IMR-90 (cell line): ENCODE data around the gene CALML3. TPM values are rescaled to one million over a fixed set of nuclear protein-coding genes. Genes with fewer than 3 reads are reported as not detected.

Source experiments
- ATAC-seq: fragments of 200-7000 bp; cut with Tn5 transposase; 2 replicates; pipeline ENCODE4 v1.9.1; 2020; ENCODE audit warnings: low read depth, mild to moderate bottlenecking, moderate library complexity
- BruUV-seq: library from RNA; stranded (reverse); fragments of 400-500 nt; replicated peaks from 2 replicates; lab custom pipeline; 2021; lab: Mats Ljungman, UMichigan
- CTCF ChIA-PET: fragments of 300-600 bp; formaldehyde crosslinking; extraction: SDS; loops from one replicate; lab custom pipeline; 2021; ENCODE audit warnings: antibody characterized with exemption; lab: Yijun Ruan, JAX
- POLR2A ChIA-PET: fragments of 300-600 bp; sonication (Branson Sonifier 250); formaldehyde crosslinking; loops from one replicate; lab custom pipeline; 2022; ENCODE audit warnings: antibody characterized with exemption; ENCODE audit not compliant: unreplicated experiment; lab: Charles Lee
- DNase-seq: peaks from one replicate; pipeline ENCODE4 v3.0.0; 2013
- H2AFZ ChIP-seq: replicated peaks from 2 replicates; pipeline ENCODE3; 2013; ENCODE audit warnings: low read length, mild to moderate bottlenecking; ENCODE audit not compliant: poor library complexity
- H2AK5ac ChIP-seq: 2 replicates; pipeline ENCODE4 v1.6.1; 2013; ENCODE audit warnings: low read depth, low read length, inconsistent platforms
- H2AK9ac ChIP-seq: replicated peaks from 2 replicates; pipeline ENCODE3; 2013; ENCODE audit warnings: mild to moderate bottlenecking, low read depth, low read length, moderate library complexity; ENCODE audit not compliant: poor library complexity
- H2BK120ac ChIP-seq: 2 replicates; pipeline ENCODE4 v1.6.1; 2013; ENCODE audit warnings: low read depth, low read length, inconsistent platforms
- H2BK15ac ChIP-seq: 3 replicates; pipeline ENCODE4 v1.6.1; 2013; ENCODE audit warnings: low read depth, low read length, inconsistent platforms
- H2BK20ac ChIP-seq: 2 replicates; pipeline ENCODE4 v1.6.1; 2013; ENCODE audit warnings: low read depth, mild to moderate bottlenecking, inconsistent platforms, low read length, moderate library complexity
- H2BK5ac ChIP-seq: 2 replicates; pipeline ENCODE4 v1.6.1; 2013; ENCODE audit warnings: mild to moderate bottlenecking, low read depth, low read length, inconsistent platforms; ENCODE audit not compliant: poor library complexity, severe bottlenecking
- H3K14ac ChIP-seq: replicated peaks from 2 replicates; pipeline ENCODE4 v1.6.1; 2013; ENCODE audit warnings: low read depth, low read length, inconsistent platforms
- H3K18ac ChIP-seq: 2 replicates; pipeline ENCODE4 v1.6.1; 2013; ENCODE audit warnings: low read depth, low read length, control low read depth
- H3K23ac ChIP-seq: 2 replicates; pipeline ENCODE4 v1.6.1; 2013; ENCODE audit warnings: low read depth, low read length, inconsistent platforms
- H3K27ac ChIP-seq: 2 replicates; pipeline ENCODE4 v1.5.1; 2013; ENCODE audit warnings: mild to moderate bottlenecking, control low read depth, low read length; ENCODE audit not compliant: insufficient read depth
- H3K27me3 ChIP-seq: 2 replicates; pipeline ENCODE4 v1.6.1; 2013; ENCODE audit warnings: low read length; ENCODE audit not compliant: control insufficient read depth, insufficient read depth
- H3K36me3 ChIP-seq: 2 replicates; pipeline ENCODE4 v1.6.1; 2013; ENCODE audit warnings: low read length, mixed read lengths; ENCODE audit not compliant: control insufficient read depth, insufficient read depth
- H3K4ac ChIP-seq: 2 replicates; pipeline ENCODE4 v1.6.1; 2013; ENCODE audit warnings: low read depth, low read length, inconsistent platforms
- H3K4me1 ChIP-seq: 2 replicates; pipeline ENCODE4 v1.6.1; 2013; ENCODE audit warnings: low read length, mixed read lengths; ENCODE audit not compliant: control insufficient read depth, insufficient read depth
- H3K4me2 ChIP-seq: 2 replicates; pipeline ENCODE4 v1.6.1; 2013; ENCODE audit warnings: low read depth, mild to moderate bottlenecking, control low read depth, low read length, moderate library complexity
- H3K4me3 ChIP-seq: 2 replicates; pipeline ENCODE4 v1.5.1; 2013; ENCODE audit warnings: low read depth, mild to moderate bottlenecking, control low read depth, low read length, moderate library complexity; ENCODE audit not compliant: insufficient read depth
- H3K56ac ChIP-seq: 2 replicates; pipeline ENCODE4 v1.6.1; 2013; ENCODE audit warnings: low read length, inconsistent platforms; ENCODE audit not compliant: insufficient read depth; ENCODE audit errors: extremely low read depth
- H3K79me1 ChIP-seq, 2 experiments: 2 replicates each; pipeline ENCODE4 v1.6.1; 2013; ENCODE audit warnings: low read length in 2 of 2, inconsistent platforms in 1 of 2, low read depth in 1 of 2
- H3K9ac ChIP-seq: 2 replicates; pipeline ENCODE4 v1.6.1; 2013; ENCODE audit warnings: low read depth, low read length, control low read depth
- H3K9me1 ChIP-seq: 2 replicates; pipeline ENCODE4 v1.6.1; 2013; ENCODE audit warnings: low read length, inconsistent platforms; ENCODE audit not compliant: insufficient read depth
- H3K9me3 ChIP-seq: 2 replicates; pipeline ENCODE4 v1.6.1; 2013; ENCODE audit warnings: low read length; ENCODE audit not compliant: control insufficient read depth, insufficient read depth
- H4K20me1 ChIP-seq: 2 replicates; pipeline ENCODE4 v1.6.1; 2013; ENCODE audit warnings: low read length, inconsistent platforms; ENCODE audit not compliant: insufficient read depth
- H4K5ac ChIP-seq: 2 replicates; pipeline ENCODE4 v1.6.1; 2013; ENCODE audit warnings: mild to moderate bottlenecking, low read depth, low read length, control low read depth
- H4K8ac ChIP-seq, 2 experiments: 2 replicates each; pipeline ENCODE4 v1.6.1; 2013; ENCODE audit warnings: low read depth in 2 of 2, low read length in 2 of 2, control low read depth in 1 of 2, inconsistent platforms in 1 of 2
- H4K91ac ChIP-seq: 2 replicates; pipeline ENCODE4 v1.6.1; 2013; ENCODE audit warnings: low read depth, low read length, inconsistent platforms; ENCODE audit not compliant: insufficient read depth
- BHLHE40 ChIP-seq: fragments of 150-350 bp; IDR thresholded peaks from 2 replicates; pipeline ENCODE4 v1.6.1; 2016; ENCODE audit warnings: mild to moderate bottlenecking, low read depth, low read length
- CEBPB ChIP-seq: IDR thresholded peaks from 2 replicates; pipeline ENCODE4 v1.6.1; 2012; ENCODE audit warnings: low read depth, low read length, improper control_type of control experiment
- CHD1 ChIP-seq: IDR thresholded peaks from 2 replicates; pipeline ENCODE4 v1.6.1; 2012; ENCODE audit warnings: low read depth, low read length, improper control_type of control experiment
- CTCF ChIP-seq: conservative IDR thresholded peaks from 2 replicates; pipeline ENCODE4 v1.5.1; 2012; ENCODE audit warnings: mild to moderate bottlenecking, low read depth, low read length, improper control_type of control experiment
- ELK1 ChIP-seq: fragments of 150-350 bp; IDR thresholded peaks from 2 replicates; pipeline ENCODE4 v1.6.1; 2016; ENCODE audit warnings: low read depth, mild to moderate bottlenecking, low read length, moderate library complexity, borderline replicate concordance
- FOS ChIP-seq: fragments of 150-350 bp; IDR thresholded peaks from 2 replicates; pipeline ENCODE4 v1.6.1; 2016; ENCODE audit warnings: low read depth, low read length
- MAFK ChIP-seq: IDR thresholded peaks from 2 replicates; pipeline ENCODE4 v1.6.1; 2012; ENCODE audit warnings: low read depth, low read length, improper control_type of control experiment
- MAZ ChIP-seq: IDR thresholded peaks from 2 replicates; pipeline ENCODE4 v1.6.1; 2012; ENCODE audit warnings: low read depth, mild to moderate bottlenecking, low read length, improper control_type of control experiment, moderate library complexity, borderline replicate concordance
- MXI1 ChIP-seq: IDR thresholded peaks from 2 replicates; pipeline ENCODE4 v1.6.1; 2012; ENCODE audit warnings: low read depth, mild to moderate bottlenecking, low read length, moderate library complexity, borderline replicate concordance
- NFE2L2 ChIP-seq: fragments of 150-350 bp; IDR thresholded peaks from 2 replicates; pipeline ENCODE4 v1.6.1; 2016; ENCODE audit warnings: low read depth, mild to moderate bottlenecking, low read length
- POLR2A ChIP-seq: IDR thresholded peaks from 2 replicates; pipeline ENCODE4 v1.6.1; 2012; ENCODE audit warnings: mild to moderate bottlenecking, low read depth, low read length
- RAD21 ChIP-seq: IDR thresholded peaks from 2 replicates; pipeline ENCODE4 v1.6.1; 2012; ENCODE audit warnings: low read length, improper control_type of control experiment
- RCOR1 ChIP-seq: IDR thresholded peaks from 2 replicates; pipeline ENCODE4 v1.6.1; 2012; ENCODE audit warnings: mild to moderate bottlenecking, low read length, improper control_type of control experiment; ENCODE audit not compliant: insufficient replicate concordance
- RFX5 ChIP-seq: IDR thresholded peaks from 2 replicates; pipeline ENCODE4 v1.8.0; 2012; ENCODE audit warnings: low read depth, mild to moderate bottlenecking, low read length, moderate library complexity
- SMC3 ChIP-seq: fragments of 150-350 bp; IDR thresholded peaks from 2 replicates; pipeline ENCODE4 v1.6.1; 2016; ENCODE audit warnings: low read depth, mild to moderate bottlenecking, antibody characterized with exemption, low read length, moderate library complexity
- USF2 ChIP-seq: fragments of 150-350 bp; IDR thresholded peaks from 2 replicates; pipeline ENCODE4 v1.6.1; 2017; ENCODE audit warnings: mild to moderate bottlenecking, antibody characterized with exemption, low read length, low read depth
- WGBS, 2 experiments: methylation state at CpG; one replicate each; pipeline versions ENCODE4 v1.1.5 to v1.1.7; 2013; ENCODE audit warnings: missing lambda C conversion rate in 2 of 2; ENCODE audit not compliant: insufficient read length in 1 of 2; ENCODE audit errors: extremely low coverage in 2 of 2; 5-methylcytosine and 5-hydroxymethylcytosine counted together
- dilution Hi-C: fragments of 300-500 bp; cut with HindIII; formaldehyde crosslinking; loops from one replicate; pipeline ENCODE4 v1.14.3; 2018; ENCODE audit warnings: low sequenced_read_pairs; ENCODE audit not compliant: unreplicated experiment
- in situ Hi-C: fragments of 300-500 bp; cut with MboI; formaldehyde crosslinking; loops from 3 replicates; pipeline ENCODE4 v1.14.3; 2019; ENCODE audit warnings: low sequenced_read_pairs, inconsistent platforms, mixed read lengths
- intact Hi-C: fragments of 100-400 bp; cut with micrococcal nuclease; formaldehyde crosslinking; loops from 2 replicates; pipeline ENCODE4 v1.10.0; 2022
- polyA plus RNA-seq, 3 experiments: library from polyadenylated mRNA; depleted of rRNA; stranded (reverse); fragments of >200 nt; gene quantifications; 2 replicates each; pipeline ENCODE4 v1.2.3, GENCODE V29; 2012; ENCODE audit warnings: low replicate concordance in 1 of 3
- total RNA-seq: library from RNA; depleted of rRNA; stranded (reverse); fragments of >200 nt; gene quantifications from 2 replicates; pipeline ENCODE4 v1.2.3, GENCODE V29; 2012

CALML3 gene
- total and polyA plus RNA-seq, 2 of the 4 experiments (the other 2 are of a cell fraction) = not detected

GRCh38 chr10:5508161-5508604 lies 16.6 kb upstream of the CALML3 start:
- WGBS, 2 experiments = 93% methylated on average over 10 of the region's 18 CpGs; no CpG with 5 or more reads in 1 of the 2 experiments
- Histone ChIP-seq H3K27ac (no peak overlapping the region), H3K18ac (no peak overlapping the region), H2AK5ac (no peak overlapping the region), H2BK120ac (no peak overlapping the region), H3K14ac (no peak overlapping the region), H4K8ac (no peak overlapping the region), H3K9me3 (no peaks in the 10 kb centered on the region), H3K9me1 (peaks cover 2% of the 10 kb centered on the region; the same call in 1 of the 2 replicates), H4K5ac (no peak overlapping the region), H2AFZ (no peak overlapping the region), H3K4ac (no peak overlapping the region), H2BK20ac (no peak overlapping the region), H3K4me2 (no peak overlapping the region), H3K56ac (no peak overlapping the region), H4K20me1 (no peaks in the 10 kb centered on the region), H3K79me1 (no peaks in the 10 kb centered on the region), H4K91ac (no peak overlapping the region), H3K36me3 (no peaks in the 10 kb centered on the region), H3K23ac (no peak overlapping the region), H3K4me1 (no peaks in the 10 kb centered on the region), H3K4me3 (no peak overlapping the region), H2BK15ac (no peak overlapping the region), H3K27me3 (peaks cover 24% of the 10 kb centered on the region), H2AK9ac (no peak overlapping the region), H3K9ac (no peak overlapping the region), H2BK5ac (no peak overlapping the region)
- no TSS peak for BruUV-seq
- CTCF ChIA-PET = no interaction called here
- DNase-seq (no peak), ATAC-seq (no peak)
- intact Hi-C loops = no loop called here
- POLR2A ChIA-PET = no interaction called here
- in situ Hi-C loops = no loop called here
- dilution Hi-C loops = no loop called here
- TF ChIP-seq RFX5 = no peak
- TF ChIP-seq BHLHE40 = no peak
- no peak for TF ChIP-seq POLR2A
- TF ChIP-seq CTCF = no peak
- TF ChIP-seq ELK1 = no peak
- TF ChIP-seq SMC3 = no peak
- no peak for TF ChIP-seq NFE2L2
- no peak for TF ChIP-seq MAFK
- TF ChIP-seq MAZ = no peak
- no peak for TF ChIP-seq CHD1
- TF ChIP-seq FOS = no peak
- no peak for TF ChIP-seq RCOR1
- TF ChIP-seq USF2 = no peak
- TF ChIP-seq CEBPB = no peak
- no peak for TF ChIP-seq MXI1
- no peak for TF ChIP-seq RAD21
